Measurements from ENCODE around the gene SOST.

SOST gene

GRCh38 chr17:43710101-43710500 lies 48.5 kb downstream of the SOST start:
- H3K4me3 ChIP-seq (ENCODE audit: low read depth, low read length): no peak overlapping the region
- TF ChIP-seq CTCF (IDR thresholded peaks at IDR 0.05; ENCODE audit: low read depth, low read length, missing control alignments): no peak
- no peak for DNase-seq (ENCODE audit: low read depth)

GRCh38 chr17:43709210-43709609 lies 49.4 kb downstream of the SOST start:
- DNase-seq (ENCODE audit: low read depth): no peak
- H3K4me3 ChIP-seq (ENCODE audit: low read depth, low read length): no peak overlapping the region
- no peak for TF ChIP-seq CTCF (IDR thresholded peaks at IDR 0.05; ENCODE audit: low read depth, low read length, missing control alignments)

GRCh38 chr17:43707184-43707583 lies 51.4 kb downstream of the SOST start:
- no peak for TF ChIP-seq CTCF (IDR thresholded peaks at IDR 0.05; ENCODE audit: low read depth, low read length, missing control alignments)
- no peak for DNase-seq (ENCODE audit: low read depth)
- H3K4me3 ChIP-seq (ENCODE audit: low read depth, low read length): no peak overlapping the region

GRCh38 chr17:43706235-43706634 lies 52.4 kb downstream of the SOST start:
- no peak for DNase-seq (ENCODE audit: low read depth)
- no peak overlapping the region for H3K4me3 ChIP-seq (ENCODE audit: low read depth, low read length)
- TF ChIP-seq CTCF (IDR thresholded peaks at IDR 0.05; ENCODE audit: low read depth, low read length, missing control alignments): no peak

Measured in GM12864 (cell line).